NCI-H774 (cell line): ENCODE data around the gene TRAP1.
A peak's percentile ranks its signal among the peaks of the same experiment; 100 is the strongest.
"Not testable (repeated sequence)": the region's sequence is repeated elsewhere in the genome, so short reads cannot be mapped to it uniquely, and the experiment has no call there.

Experiments
- DNase-seq: peaks from one replicate; lab custom pipeline; 2025; lab: John Stamatoyannopoulos, UW

The TRAP1 gene

DNA sequence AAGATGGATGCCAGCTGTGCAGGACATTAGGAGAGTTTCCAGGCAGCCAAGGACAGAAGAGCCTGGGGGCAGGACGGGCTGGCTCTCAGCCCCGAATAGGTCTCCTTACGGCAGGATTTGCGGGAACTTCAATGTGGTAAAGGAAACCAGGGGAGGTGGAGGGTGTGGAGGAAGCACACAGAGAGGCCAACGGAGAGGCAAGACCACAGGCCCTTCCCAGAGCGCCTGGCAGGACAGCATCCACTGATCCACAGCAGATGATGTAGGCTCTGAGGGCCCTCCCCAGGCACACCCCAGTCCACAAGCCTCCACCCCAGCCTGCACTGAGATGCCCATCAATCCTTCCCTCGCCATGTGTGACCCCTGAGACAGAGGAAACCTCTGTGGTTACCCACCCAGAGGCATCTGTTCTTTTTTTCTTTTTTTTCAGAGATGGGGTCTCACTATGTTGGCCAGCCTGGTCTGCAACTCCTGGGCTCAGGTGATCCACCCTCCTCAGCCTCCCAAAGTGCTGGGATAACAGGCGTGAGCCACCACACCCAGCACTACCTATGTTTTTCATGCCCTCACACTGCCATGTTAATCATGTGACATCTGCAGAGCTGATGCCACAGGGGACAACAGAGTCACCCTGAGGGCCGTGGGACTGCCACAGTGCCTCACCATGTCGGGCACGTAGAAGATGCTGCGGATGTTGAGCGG, 43.5 kb downstream of the TRAP1 start:
- no peak for DNase-seq

GRCh38 chr16:3673201-3673600, 44.1 kb downstream of the TRAP1 start:
- no peak for DNase-seq

- DNase-seq = no peak
Measured at GRCh38 chr16:3672571-3673041, 44.7 kb downstream of the TRAP1 start.

GRCh38 chr16:3671424-3671823, 45.9 kb downstream of the TRAP1 start:
- no peak for DNase-seq

DNA sequence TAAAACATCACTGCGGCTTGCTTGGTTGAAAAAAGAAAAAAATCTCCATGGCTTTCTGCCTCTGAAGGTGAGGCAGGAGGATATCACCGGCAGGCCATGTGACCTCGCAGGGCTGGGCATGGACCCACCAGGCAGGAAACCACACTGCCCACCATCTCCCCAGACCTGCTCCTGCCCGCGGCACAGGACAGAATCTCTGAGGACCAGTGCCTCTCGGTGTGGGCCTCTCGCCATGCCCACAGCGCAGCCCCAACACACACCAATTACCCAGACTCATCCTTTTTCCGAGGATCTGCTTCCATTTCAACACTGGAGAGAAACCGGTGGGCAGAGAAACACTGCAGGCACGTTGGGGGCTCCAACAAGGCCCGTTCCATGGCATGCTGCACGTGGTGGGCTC, 46.6 kb downstream of the TRAP1 start:
- no peak for DNase-seq

GRCh38 chr16:3669082-3669481, 48.2 kb downstream of the TRAP1 start:
- DNase-seq = no peak

DNA sequence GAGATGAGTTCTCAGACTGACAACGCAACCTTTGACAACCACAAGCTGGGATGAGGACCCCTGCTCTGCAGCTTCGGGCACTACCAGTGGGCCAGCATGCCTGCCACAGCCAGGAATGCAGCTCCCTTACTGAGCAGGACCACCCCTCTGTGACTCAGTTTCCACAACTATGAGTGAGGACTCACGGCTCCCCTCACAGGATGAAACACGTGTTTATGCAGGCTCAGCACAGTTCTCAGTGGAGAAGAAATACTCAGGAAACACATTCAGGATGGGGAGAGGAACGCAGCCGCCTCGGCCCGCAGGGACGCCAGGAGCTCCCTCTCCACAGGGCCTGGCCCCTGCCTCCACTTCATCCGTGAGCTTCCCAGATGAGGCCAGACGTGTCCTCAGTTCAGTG, 48.7 kb downstream of the TRAP1 start:
- DNase-seq = no peak

GRCh38 chr16:3665508-3665907, 51.8 kb downstream of the TRAP1 start:
- DNase-seq = no peak

GRCh38 chr16:3664187-3664896, 53.0 kb downstream of the TRAP1 start:
- DNase-seq = no peak

- no peak for DNase-seq
Measured at GRCh38 chr16:3662601-3663000, 54.7 kb downstream of the TRAP1 start.

GRCh38 chr16:3661922-3662321, 55.4 kb downstream of the TRAP1 start:
- DNase-seq = no peak

DNA sequence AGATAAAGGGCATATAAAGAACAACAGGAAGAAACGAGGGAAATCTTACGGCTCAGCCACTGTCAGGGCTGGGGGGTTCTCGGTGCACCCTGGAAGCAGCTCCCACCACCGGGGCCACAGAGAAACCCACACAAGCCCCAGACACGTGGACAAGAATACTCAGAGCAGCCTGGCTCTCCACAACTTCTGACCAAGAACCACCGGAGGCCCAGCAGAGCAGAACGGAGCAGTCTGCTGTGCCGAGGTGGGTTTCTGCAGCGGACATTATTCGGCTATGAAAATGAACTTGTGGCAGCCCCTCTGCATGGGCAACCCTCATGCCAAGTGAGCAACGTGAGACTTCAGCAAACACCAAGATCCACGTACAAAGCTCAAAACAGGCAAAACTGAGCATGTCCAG, 56.0 kb downstream of the TRAP1 start:
- DNase-seq = no peak

DNA sequence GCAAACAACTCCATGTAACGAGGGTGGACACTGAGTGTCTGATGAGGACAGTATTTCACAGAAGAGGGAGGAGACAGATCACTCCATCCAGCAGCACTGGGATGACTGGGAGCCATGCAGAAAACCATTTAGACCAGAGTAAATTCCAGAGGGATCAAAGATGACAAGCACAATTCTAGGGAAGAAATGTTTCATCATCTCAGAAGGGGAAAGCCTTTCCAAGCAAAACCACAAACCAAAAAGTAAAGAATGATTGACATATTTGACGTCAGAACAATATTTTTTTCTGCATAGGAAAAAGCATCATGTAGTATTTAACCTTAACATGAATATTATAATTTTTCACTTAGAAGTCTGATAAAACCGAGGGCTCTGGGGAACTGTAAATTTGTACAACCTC, 58.1 kb downstream of the TRAP1 start:
- DNase-seq = no peak

DNA sequence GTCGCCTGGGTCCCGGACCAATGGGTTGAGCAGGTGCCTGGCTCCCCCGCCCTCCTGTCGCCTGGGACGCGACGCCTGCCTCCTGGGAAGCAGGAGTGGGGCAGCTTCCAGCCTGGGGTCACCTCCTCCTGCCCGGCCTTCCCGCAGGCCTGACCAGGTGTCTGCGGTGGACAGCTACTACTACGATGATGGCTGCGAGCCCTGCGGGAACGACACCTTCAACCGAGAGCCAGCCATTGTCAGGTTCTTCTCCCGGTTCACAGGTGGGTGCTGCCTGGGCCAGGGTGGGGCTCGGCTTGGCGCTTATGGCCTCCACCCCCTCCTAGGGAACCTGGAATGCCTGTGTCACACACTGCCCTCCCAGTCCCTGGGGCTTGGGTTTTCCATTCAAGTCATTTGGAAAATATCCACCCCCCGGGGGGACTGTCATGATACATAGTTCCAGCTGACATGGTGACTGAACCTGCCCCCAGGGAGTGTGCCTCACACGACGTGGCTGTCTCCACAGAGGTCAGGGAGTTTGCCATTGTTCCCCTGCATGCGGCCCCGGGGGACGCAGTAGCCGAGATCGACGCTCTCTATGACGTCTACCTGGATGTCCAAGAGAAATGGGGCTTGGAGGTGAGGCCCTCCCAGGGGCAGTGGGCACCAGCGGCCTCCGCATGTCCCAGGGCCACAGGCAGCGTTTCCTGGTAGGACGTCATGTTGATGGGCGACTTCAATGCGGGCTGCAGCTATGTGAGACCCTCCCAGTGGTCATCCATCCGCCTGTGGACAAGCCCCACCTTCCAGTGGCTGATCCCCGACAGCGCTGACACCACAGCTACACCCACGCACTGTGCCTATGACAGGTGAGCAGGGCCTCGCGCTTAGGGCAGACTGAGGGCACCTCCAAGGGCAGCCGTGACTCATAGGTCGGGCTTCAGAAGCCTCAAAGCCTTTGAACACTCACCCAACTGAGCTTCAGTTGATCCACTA, 60.5 kb downstream of the TRAP1 start:
- DNase-seq = no peak

DNA sequence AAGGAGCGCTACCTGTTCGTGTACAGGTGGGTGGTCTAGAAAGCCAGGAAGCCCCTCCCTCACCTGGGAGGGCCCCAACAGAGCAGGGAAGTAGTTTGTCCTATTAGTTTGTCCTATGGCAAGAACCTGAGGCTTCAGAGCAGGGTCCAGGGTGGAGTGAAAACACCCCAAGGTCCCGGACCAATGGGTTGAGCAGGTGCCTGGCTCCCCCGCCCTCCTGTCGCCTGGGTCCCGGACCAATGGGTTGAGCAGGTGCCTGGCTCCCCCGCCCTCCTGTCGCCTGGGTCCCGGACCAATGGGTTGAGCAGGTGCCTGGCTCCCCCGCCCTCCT, 61.2 kb downstream of the TRAP1 start:
- not testable (repeated sequence) for DNase-seq

DNA sequence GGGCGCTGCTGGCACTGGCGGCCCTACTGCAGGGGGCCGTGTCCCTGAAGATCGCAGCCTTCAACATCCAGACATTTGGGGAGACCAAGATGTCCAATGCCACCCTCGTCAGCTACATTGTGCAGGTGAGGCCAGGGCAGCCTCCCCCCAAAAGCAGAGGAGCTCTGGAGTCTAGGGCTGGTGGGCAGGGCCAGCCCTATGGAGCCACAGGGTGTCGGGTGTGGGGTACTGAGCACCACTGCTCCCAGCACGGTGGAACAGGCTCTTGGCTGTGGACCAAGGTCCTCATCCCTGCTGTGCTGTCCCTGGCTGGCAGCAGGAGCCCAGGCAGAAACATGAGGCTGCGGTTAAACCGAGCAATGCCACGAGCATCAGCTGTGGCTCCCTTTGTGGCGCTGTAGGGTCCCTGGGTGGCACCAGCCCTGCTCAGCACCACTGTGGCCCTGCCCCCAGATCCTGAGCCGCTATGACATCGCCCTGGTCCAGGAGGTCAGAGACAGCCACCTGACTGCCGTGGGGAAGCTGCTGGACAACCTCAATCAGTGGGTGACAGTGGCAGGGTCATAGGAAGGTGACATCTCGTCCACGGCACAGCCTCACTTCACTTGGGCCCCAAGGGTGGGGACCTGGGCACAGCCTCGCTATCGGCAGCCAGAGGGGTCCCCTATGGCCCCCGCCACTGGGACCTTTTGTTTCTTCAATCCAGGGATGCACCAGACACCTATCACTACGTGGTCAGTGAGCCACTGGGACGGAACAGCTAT, 61.7 kb downstream of the TRAP1 start:
- DNase-seq = no peak

GRCh38 chr16:3655030-3655395, 62.3 kb downstream of the TRAP1 start:
- no peak for DNase-seq

DNA sequence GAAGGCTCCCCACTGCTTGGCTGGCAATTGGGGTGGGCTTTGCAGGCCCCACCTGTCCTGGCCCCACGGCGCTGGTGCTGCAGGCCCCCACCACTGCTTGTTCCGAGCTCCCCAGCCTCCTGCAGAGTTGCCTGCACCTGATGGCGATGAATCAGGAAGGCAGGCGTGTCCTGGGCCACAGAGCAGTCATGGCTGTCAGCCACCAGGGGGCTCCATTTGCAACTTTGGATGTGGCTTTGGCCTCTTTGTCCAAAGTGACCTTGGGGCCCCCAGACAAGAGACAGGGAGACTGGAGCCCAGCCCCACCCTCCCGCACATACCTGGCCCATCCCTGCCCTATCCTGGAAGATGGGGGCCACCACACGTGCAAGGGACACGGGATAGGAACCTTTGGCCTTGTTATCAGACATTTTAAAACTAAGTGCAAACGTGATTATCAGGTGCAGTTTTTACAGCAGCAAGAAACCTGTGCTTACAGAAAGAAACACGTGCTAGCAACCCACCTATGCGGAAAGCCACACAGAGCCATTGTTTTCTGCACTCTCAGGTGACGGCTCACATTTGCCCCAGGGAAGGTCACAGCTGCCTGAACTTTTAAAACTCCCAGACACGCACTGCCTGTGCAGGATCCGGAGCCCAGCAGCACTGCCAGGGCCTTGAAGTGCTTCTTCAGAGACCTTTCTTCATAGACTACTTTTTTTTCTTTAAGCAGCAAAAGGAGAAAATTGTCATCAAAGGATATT, 62.9 kb downstream of the TRAP1 start, which contains the start of gene DNASE1:
Gene DNASE1, plus strand, starts transcription at position 443 of the 743 bp plus-strand sequence. CDS start 683 bp downstream, outside the sequence.
- DNase-seq = peak; percentile 38

GRCh38 chr16:3652373-3653195, 64.7 kb downstream of the TRAP1 start:
- DNase-seq = no peak
